HG02870 (cell line): Measurements from ENCODE around the gene APOC1.

Source experiments
- ATAC-seq: cut with Tn5 transposase; IDR thresholded peaks from one replicate; pipeline ENCODE4 v1.9.1; 2021; ENCODE audit warnings: mild to moderate bottlenecking, moderate library complexity; ENCODE audit not compliant: unreplicated experiment

APOC1 gene

DNA sequence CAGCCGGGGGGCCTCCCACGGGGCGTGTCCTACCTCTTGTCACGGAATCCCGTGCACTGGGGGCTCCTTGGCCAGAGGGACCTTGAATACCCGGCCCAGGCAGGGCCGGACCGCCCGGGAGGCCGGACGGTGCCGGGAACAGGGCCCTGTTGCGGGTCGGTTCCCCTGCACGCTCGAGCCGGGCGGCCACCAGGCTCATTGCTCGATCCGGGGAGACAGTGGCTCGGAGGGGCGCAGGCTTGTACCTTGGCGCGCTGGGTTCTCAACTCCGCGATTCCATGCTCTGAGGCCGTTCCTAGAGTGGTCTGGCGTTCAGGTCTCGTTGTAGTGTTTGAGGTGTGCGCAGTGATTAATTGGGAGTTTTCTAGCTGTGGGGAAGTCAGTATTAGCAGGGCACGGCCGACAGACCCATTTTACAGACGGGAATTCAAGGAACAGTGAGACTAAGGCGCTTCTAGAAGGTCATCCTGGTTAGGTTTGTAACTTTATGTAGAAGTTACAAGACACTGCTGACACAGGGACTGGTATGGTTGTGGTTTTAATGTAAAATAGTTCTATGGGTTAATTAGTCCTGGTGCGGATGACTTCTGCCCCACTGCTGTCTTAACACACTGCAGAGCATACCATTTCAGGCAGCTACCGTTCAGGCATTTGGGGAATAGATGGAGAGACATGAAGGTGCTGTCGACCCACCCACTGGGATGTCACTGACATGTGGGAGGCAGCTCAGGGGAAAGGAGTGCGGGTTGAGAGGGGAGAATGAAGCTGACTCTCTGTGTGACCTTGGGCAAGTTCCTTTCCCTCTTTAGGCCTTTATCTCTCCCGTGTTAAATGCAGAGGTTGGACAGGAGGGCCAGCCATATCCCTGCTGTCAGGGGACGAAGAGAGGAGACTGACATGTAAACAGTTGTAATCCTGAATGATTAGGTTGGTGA, 41.4 kb downstream of the APOC1 start:
- ATAC-seq: no peak

DNA sequence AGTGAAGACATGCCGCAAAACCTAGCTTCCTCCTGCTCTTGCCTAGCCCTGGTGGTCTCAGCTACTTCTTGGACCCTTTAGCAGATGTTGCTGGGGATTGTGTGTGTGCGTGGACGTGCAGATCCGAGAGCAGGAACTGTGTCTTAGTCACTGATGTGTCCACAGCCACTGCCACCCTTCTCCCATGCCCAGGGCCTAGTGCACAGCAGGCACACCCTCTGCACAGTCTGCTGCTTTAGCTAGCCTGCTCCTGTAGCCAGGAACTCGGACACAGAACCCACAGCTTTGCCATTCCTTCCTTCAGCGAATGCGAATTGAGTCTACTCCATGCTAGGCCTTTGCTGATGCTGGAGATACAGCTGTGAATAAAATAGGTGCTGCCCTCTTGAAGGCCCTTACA, 43.1 kb downstream of the APOC1 start:
- ATAC-seq: no peak

DNA sequence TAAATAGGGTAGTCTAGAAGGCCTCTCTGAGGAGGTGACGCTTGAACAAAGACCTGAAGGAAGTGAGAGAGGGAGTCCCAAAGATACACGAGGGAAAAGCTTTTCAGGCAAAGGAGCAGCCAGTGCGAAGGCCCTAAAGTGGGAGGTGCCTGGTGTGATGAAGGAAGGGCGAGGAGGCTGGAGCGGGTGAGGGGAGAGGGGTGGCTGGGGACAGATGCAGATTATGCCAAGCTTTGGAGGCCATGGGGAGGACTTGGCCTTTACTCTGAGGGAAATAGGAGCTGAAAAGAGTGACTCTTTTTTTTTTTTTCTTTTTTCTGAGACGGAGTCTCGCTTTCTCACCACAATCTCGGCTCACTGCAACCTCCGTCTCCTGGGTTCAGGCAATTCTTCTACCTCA, 43.7 kb downstream of the APOC1 start:
- ATAC-seq: no peak

DNA sequence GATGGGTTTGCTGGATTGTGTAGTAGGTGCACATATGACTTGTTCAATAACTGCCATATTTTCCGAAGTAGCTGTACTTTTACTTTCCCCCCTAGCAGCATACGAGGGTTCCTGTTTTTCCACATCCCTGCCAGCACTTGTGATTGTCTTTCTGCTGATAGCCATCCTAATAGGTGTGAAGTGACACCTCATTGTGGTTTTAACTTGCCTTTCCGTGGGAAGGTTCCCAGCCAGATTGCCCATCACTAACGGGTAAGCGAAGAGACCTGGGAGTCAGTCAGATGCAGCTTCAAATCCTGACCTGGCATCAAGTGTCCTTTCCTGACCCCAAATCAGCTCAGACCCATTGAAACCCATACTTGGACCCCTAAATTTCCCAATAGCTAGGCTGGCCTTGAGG, 45.3 kb downstream of the APOC1 start:
- no peak for ATAC-seq

DNA sequence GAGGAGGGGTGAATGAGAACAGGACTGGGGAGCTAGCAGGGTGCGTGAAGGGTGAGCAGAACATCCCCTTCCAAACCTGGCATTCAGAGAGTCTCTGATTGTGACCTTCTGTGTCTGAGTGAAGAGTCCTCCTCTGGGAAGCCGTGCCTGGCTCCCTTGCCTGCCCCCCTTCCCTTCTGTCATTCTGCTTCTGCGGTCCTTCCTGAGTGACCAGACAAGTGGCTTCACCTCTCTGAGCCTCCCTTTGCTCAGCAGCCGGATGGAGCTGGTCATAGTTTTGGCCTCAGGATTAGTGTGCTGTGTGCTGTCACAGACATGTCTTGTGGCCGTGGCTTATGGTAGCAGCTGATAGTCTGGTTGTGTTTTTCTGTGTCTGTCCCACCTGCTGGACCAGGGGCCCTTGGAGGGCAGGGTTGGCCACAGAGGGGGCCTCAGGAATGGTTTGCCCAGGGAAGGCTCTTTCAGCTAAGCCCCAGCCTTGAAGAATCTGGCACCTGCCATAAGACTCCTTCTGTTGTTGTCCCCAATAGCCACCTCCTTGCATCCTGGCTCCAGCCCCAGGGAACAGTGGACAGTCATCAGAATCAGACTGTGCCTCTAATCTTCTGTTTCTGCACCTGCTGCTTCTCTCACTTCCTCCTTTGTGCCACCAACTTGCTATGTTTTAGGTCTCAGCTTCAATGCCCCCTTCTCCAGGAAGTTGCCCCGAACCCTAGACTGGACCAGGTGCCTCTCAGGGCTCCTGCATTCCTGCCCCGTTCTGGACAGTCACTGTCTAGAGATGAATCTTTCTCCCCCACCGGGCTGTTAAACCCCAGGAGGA, 46.7 kb downstream of the APOC1 start:
- ATAC-seq: no peak

DNA sequence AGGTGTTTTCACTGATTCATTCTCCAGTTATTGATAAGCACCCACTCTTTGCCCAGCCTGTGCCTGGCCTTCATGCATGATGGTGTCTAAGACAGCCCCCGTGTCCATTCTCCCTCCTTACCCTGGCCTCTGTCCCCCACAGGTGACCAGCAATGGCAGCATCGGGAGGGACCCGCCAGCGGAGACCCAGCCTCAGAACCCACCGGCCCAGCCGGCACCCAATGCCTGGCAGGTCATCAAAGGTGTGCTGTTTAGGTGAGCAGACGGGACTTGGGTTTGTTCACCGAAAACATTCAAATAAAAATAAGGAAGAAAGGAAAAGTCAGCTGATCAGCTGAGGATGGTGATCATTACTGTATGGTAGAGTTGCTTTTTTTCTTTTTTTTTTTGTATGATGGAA, 47.4 kb downstream of the APOC1 start:
- no peak for ATAC-seq

DNA sequence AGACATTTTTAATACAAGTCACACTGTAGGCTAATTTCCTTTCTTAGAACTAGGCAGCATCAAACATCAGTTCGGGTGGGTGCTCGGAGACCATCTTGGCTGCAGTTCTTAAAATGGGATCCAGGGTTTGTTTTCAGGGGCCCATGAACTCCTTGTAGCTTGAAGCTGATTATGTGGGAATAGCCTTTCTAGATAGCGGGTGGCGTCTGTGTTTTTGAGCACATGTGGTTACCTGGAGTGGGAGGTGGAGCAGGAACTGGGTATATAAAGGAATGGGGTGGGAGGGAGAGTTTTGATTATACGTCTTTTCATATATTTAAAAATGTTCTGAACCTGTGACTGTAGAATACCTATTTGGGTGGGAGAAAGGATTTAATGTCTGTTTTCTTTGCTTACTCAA, 53.7 kb downstream of the APOC1 start:
- ATAC-seq: no peak

DNA sequence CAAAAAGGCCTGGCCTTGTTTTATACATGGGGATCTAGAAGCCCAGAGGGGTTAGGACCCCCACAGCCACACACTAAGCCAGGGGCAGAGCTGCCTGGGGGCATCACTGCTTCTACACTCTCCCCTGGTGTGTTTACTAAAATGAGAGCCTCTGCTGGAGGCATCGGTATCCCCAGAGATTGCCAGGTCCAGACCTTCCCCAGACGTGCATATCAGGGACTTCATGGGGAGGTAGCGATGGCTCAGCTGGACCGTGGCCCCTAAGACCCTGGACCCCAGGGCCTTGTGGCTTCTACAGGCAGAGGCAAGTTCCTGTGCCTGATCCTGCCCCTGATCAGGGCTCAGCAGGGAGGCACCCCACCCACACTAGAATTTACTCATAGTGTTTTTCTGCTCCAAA, 54.3 kb downstream of the APOC1 start:
- no peak for ATAC-seq
